ENCODE results near the gene PTBP2.
A peak's percentile ranks its signal among the peaks of the same experiment; 100 is the strongest.

Gene PTBP2, protein sequence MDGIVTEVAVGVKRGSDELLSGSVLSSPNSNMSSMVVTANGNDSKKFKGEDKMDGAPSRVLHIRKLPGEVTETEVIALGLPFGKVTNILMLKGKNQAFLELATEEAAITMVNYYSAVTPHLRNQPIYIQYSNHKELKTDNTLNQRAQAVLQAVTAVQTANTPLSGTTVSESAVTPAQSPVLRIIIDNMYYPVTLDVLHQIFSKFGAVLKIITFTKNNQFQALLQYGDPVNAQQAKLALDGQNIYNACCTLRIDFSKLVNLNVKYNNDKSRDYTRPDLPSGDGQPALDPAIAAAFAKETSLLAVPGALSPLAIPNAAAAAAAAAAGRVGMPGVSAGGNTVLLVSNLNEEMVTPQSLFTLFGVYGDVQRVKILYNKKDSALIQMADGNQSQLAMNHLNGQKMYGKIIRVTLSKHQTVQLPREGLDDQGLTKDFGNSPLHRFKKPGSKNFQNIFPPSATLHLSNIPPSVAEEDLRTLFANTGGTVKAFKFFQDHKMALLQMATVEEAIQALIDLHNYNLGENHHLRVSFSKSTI

DNA sequence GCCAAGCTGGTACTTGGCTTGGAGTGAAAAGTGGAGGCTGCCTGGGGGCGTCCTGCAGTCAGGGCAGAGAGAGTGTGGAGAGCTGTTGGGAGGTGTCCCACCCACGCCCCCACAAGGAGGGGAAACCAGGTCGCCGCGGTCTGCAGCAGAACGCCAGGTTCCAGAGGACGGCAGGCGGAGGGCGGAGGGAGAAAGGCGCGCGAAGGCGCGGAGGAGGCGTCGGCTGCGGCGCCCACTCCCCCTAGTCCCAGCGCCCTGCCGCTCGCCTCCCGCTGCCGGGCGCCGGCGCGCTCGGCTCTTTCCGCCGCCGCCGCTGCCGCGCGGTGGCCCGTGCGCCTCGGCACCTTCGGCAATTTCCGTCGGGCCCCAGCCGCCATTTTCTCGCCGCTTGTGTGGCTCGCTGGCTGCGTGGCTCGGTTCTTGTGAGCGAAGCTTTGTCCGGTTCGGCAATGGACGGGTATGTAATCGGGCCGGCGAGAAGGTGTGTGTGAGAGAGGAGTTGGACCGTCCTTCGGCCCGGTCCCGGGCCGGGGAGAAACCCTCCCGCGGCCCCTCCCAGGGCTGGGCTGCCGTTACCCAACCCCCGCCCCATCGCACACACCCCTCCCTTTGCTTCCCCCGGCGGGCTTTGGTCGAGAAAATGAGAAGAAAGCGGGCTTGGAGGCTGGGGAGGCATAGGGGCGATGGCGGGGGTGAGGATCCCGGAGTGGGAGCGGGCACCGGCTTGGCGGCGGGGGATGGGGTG, at the start of gene PTBP2:
TSS of gene PTBP2 (plus strand) at position 369 of the 745 bp plus-strand sequence. CDS start at position 450, 81 bp downstream.
- DNase-seq (ENCODE audit: low read depth in 4 of 4, low spot score in 1 of 4), result peak; percentile 55 to 73 (median 63)

DNA sequence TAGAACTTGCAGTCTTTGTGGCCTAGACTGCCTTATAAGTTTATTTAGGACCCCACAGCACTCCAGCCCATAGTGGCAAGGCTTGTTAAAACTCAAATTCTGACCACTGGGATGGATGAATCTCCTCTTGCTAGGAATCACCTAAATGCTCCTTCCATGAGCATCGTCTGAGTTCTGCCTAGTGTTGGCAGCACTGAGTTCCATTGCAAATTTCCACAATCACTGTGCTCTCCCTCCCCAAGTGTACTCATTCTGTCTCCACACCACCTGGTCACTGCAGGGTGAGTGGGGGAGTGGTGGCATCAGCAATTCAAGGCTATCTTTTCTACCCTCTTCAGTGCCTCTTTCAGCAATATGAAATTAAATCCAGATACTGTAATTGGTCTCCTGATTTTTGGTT, 46.7 kb upstream of the PTBP2 start:
- no peak for DNase-seq (ENCODE audit: low read depth in 4 of 4, low spot score in 1 of 4)

DNA sequence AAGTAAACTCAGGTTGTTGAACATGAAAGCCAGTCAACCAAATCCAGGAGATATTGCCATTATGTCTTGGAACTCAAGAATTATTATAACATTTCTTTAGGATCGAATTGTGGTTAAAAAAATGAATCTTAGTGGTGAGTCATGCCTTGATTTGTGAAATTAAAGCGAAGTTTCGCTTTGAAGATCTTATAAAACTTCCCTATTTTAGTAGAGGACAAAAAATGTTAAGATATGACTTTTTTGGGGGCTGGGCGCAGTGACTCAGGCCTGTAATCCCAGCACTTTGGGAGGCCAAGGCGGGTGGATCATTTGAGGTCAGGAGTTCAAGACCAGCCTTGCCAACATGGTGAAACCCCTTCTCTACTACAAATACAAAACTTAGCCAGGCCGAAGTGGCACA, 39.5 kb upstream of the PTBP2 start:
- DNase-seq (ENCODE audit: low read depth in 4 of 4, low spot score in 1 of 4), result no peak

DNA sequence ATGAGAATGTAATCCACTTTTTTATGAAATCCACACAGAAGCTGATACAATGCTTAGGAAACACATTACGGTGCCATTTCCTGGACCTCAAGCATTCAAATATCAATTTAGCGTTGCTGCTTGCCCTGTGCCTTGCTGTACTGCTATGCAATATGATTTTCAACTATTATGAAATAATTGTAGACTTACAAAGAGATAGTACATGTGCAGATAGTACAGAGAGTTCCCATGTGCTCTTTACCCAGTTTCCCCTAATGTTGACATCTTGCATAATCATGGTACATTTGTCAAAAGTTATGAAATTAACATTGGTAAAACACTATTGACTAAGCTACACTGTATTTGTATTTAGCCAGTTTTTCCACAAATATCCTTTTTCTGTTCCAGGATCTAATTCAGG, 37.7 kb upstream of the PTBP2 start:
- DNase-seq (ENCODE audit: low read depth in 4 of 4, low spot score in 1 of 4), result no peak

DNA sequence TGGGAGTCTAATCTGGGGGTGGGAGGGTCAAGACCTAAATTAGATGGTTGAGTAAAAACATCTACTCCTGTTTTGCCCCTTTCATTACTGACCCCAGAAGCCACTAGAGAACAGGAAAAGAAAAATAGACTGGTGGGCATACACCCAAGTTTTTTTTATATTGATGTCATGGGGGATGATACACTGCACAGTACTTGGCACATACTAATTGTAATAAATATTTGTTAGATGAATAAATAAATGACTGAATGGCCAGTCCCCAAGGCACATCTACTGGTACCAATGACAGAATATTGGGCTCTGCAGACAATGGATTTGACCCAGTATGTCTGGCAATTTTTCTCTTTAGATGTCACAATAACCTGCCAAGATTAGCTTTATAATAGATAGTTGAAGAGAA, 36.8 kb upstream of the PTBP2 start:
- DNase-seq (ENCODE audit: low read depth in 4 of 4, low spot score in 1 of 4), result no peak

DNA sequence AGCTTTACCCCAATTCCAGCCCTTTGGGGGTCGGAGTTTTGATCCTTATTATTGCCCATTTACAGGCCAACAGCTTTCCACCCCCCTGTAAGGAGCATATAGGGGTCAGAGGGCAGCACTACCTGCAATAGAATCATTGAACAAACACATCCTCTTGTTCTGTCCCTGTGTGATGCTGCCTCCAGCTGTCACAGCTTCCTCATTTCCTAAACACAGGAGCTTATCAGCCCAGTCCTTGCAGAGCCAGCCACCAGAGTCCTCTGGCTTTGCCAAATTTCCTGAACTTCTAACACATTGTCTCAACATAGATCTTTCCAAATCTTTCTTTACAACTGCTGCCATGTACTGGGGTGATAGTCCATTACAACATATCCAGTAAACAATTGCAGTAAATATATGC, 32.8 kb upstream of the PTBP2 start:
- DNase-seq (ENCODE audit: low read depth in 4 of 4, low spot score in 1 of 4), result no peak

DNA sequence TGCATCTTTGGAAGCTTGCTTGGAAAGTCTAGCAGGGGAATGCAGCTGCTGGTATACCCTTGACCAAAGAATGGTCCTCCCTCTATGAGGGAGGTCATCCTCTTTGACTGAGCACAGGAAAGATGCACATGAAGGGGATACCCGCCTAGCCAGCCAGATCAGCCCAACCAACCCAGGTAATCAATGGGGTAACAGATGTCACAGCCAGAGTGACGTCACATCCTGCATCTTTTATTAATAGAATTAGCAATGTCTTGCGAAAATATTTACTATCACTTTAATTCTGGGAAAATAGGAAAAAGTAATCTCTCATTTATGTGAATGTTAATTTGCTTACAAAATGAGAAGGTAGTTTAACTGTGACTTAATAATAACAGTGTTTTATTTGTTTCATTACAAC, 25.6 kb upstream of the PTBP2 start:
- no peak for DNase-seq (ENCODE audit: low read depth in 4 of 4, low spot score in 1 of 4)

DNA sequence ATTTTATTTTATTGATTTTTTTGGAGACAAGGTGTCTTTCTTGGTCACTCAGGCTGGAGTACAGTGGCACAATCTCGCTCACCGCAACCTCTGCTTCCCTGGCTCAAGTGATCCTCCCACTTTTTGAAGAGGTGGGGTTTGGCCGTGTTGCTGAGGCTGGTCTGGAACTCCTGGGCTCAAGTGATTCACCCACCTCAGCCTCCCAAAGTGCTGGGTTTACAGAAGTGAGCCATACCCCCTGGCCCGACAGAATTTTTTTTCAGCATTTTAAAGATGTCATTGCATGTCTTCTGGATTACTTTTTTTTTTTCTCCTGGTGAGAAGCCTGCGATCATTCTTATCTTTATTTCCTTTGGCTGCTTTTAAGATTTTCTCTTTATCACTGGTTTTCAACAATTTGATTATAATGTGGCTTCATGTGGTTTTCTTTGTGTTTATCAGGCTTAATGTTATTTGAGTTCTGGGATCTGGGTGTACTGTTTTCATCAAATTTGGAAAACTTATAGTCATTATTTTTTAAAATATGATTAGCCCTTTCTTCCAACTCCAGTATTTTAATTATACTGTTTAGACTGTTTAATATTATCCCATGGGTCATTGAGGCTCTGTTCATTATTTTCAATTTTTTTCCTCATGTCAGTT, 23.1 kb upstream of the PTBP2 start:
- DNase-seq (ENCODE audit: low read depth in 4 of 4, low spot score in 1 of 4), result no peak

DNA sequence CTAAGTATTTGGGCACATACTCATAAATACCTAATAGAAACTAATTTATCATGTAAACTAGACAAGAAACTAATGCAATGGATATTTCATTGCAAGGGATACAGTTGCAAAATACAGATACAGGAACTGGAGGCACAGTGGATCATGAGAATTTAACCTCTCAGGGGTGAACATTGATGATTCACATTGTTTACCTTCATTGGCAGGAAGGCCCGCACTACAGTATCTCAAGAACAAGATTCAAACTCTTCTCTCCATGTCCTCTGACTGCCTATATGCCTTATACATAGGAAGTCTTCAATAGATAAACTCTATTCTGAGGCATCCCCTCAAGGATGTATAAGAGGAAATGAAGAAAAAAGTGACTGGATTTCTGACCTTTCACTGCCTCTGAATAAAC, 18.4 kb upstream of the PTBP2 start:
- no peak for DNase-seq (ENCODE audit: low read depth in 4 of 4, low spot score in 1 of 4)

DNA sequence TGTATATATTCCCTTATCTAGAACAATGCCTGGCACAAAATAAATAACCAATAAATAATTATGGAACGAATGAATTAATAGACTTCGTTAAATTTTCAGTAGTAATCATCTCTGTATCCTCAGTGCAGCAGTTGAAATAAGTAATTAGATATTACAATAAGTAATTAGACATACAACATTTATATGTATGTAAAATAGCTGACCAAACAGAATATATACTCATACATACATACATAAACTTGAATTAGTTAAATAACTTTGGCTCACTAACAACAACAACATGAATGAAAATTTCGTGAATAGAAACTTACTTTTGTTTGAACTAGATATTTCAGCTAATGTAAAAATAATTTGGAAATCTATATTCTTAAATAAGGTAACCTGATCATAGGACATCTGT, 14.6 kb upstream of the PTBP2 start:
- no peak for DNase-seq (ENCODE audit: low read depth in 4 of 4, low spot score in 1 of 4)

DNA sequence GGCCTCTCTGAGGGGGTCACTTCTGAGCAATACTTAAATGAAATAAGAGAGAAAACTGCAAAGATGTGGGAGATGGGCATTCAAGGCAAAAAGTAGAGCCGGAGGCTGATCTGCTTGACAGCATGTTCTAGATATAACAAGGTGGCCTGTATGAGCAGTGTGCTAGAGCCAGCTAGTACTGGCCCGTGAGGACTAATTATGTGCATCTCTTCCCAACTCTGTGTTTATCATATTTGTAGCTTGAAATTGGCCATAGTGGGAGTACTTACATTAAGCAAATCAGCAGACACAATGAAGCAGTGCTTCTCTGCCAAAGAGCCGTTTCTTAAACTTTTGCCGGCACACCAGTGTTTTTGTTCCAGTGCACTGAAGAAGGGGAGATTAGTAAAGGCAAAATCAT, 13.1 kb upstream of the PTBP2 start:
- DNase-seq (ENCODE audit: low read depth in 4 of 4, low spot score in 1 of 4), result no peak

DNA sequence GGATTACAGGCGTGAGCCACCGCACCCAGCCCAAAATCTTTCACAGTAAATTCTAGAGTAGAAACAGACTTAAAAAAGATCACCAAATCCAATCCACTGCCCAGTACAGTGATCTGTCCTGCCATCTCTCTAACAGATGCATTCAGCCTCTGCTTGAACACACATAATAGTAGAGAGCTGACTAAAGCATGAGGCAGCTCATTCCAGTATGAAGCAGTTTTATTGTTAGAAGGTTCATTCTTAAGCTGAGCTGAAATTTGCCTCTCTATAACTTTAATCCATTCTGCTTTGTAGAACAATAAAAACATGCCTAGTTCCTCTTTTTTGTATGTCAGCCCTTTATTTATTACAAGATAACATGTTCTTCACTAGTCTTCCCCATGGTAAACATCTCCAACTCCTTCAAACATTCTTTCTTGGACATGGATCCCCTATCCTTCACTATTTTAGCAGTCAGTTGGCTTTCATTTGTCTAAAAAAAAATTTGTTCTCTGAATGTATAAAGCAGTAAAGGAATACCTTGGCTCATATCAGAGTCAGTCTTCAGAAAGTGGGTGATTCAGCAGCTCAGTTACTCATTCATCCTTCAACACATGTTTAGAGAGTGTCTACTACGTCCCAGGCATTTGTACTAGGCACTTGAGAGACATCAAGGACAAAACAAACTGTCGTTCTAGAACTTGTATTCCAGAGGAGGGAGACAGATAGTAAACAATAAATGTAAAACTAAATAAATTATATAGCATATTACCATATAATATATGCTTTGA, 10.7 kb upstream of the PTBP2 start:
- DNase-seq (ENCODE audit: low read depth in 4 of 4, low spot score in 1 of 4), result no peak

DNA sequence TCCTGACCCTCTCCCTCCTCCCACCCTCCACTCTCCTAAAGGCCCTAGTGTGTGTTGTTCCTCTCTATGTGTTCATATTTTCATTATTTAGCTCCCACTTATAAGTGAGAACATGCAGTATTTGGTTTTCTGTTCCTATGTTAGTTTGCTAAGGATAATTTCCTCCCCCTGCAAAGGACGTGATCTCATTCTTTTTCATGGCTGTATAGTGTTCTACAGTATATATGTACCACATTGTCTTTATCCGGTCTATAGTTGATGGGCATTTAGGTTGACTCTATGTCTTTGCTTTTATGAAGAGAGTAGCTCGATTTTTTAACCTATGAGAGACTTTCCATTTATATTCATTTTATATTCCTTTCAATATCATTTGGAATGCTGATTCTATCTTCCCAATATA, 7.9 kb upstream of the PTBP2 start:
- no peak for DNase-seq (ENCODE audit: low read depth in 4 of 4, low spot score in 1 of 4)

DNA sequence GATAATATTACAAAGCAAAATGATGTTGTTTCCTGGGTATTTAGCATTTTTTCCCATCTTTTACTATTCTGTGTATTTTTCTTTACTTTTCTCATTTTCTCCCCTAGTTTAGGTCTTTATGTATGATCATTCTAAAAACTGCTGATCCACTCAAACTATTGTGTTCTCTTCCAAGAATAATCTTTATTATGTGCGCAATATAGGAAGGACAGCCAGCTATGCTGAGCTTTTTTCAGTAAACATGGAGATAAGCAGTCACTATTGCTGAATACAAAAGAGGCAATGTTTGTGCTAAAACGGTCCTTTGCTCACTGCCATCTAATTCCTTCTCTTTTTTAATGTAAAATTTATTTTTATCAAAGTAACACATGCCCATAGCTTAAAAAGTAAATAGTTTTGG, 6.7 kb upstream of the PTBP2 start:
- DNase-seq (ENCODE audit: low read depth in 4 of 4, low spot score in 1 of 4), result no peak

DNA sequence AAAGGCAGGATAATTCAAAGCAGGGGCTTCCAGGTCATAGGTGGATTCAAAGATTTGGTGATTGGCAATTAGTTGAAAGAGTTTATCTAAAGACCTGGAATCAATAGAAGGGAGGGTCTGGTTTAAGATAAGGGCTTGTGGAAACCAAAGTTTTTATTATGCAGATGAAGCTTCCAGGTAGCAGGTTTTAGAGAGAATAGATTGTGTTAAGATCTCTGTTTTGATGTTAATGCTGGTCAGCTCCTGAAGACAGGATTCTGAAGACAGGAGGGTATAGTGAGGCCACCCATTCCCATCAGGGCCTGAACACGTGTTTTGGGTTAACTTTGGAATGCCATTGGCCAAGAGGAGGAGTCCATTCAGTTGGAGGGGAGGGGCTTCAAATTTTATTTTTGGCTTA, 6.1 kb upstream of the PTBP2 start:
- DNase-seq (ENCODE audit: low read depth in 4 of 4, low spot score in 1 of 4), result no peak

DNA sequence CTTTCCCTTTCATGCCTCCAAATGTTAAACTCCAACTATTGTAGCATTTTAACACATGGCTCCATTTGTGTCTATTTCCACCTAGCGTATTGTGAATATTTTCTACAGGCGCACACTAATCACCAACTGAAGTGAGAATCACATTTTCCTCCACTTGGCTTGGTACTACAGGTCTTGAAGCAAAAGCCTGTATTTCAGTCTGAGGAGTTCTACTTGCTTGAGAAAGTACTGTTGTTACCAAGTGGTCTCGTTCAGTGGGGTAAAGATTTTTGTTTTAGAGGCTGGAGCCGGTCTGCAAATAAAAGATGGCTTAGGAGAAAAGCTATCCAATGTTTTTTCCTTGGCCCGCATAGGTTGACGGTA, 550 bp upstream of the PTBP2 start:
- no peak for DNase-seq (ENCODE audit: low read depth in 4 of 4, low spot score in 1 of 4)

DNA sequence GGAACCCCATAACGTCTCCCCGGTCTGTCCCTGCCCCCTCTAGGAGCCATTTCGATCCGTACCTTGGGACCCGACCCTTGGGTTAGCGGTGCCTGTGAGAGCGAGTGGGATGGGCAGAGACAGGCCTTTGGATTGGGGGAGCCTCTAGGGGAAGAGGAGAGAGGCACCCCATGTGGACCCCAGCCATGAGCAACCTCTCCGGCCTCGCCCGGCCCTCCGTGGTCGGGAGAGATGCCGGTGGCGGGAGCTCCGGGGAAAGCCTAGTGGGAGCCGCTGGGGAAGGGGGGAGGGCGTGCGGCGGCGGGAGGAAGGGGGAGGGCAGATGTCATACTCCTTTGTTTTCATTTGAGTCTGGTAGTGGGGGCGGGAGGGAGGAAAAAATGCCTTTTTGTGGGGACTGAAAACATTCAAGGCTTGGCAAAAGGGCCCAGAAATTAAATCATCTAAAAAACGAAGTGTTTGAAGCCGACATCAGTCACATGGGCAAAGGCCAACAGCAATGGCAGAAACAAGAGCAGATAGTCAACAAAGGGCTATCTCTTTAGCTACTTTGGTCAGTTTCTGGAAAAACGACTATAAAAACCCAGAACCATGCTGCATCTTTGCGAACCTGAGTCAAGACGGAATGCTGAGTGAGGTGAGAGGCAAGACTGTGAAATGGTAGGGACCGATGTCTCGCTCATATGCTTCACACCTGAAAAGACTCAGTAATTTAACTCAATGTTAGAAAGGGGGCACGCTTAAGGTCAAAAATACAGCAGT, 758 bp downstream of the PTBP2 start:
- peak in 3 of 4 experiments; percentile 8 to 31 (median 30) for DNase-seq (ENCODE audit: low read depth in 4 of 4, low spot score in 1 of 4)

DNA sequence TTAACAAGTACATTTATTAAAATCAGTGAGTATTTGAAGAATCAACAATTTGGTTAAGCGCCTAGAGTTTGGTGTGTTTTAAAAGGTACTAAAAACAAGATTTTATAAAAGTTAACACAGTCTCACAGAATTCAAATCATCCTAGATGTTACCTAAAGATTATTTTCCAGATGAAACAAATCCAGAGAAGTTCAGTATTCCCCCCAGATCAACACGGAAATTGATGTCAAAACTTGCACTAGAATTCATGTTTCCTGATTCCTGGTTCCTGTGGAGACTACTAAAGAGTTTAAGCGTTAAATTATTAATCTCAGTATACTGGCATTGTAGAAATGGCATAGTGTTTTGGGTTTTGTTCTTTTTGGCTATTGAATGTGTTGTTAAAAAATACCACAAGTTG, 1.4 kb downstream of the PTBP2 start:
- no peak for DNase-seq (ENCODE audit: low read depth in 4 of 4, low spot score in 1 of 4)

DNA sequence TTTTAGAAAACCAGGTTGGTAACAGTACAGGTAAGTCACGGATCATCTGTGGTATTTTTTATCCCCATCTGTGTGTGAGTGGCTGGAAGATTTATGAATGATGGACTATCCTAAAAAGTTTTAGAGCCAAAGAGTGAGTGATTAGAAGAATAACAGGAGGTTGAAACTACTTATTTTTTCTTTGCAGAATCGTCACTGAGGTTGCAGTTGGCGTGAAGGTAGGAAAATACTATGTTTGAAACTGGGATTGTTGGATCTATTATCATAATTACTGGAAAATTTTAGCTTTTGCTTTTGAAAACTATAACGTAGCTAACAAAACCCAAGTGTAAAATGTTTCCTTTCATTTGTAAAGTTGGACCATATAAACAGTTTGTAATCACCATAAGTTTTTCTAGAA, 1.8 kb downstream of the PTBP2 start:
- DNase-seq (ENCODE audit: low read depth in 4 of 4, low spot score in 1 of 4), result no peak

DNA sequence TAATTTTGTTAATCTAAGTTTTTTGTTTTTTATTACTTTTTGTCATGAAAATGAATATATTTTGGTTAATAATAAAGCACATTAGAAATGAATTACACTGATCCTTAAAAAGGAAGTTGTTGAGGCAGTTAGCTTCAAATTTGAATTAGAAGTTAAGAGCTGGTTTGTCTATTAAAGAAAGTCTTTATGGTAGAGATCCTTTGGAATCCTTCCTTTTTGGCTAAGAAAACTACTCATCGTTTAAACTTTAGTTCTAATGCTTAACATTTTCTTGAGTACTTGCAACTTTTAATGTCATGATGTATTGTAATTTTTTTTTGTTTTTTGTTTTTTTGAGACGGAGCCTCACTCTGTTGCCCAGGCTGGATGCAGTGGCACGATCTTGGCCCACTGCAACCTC, 2.4 kb downstream of the PTBP2 start:
- DNase-seq (ENCODE audit: low read depth in 4 of 4, low spot score in 1 of 4), result no peak

DNA sequence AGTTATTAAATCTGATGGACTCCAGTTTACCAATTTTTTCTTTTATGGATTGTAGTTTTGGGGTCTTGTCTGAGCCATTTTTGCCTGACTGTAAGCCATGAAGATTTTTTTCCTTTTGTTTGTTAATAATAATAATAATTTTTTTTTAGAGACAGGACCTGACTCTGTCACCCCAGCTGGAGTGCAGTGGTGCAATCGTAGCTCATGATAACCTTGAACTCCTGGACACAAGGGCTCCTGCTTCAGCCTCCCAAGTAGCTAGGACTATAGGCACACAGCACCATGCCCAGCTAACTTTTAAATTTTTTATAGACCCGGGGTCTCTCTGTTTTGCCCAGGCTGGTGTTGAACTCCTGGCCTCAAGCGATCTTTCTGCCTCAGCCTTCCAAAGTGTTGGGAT, 6.3 kb downstream of the PTBP2 start:
- no peak for DNase-seq (ENCODE audit: low read depth in 4 of 4, low spot score in 1 of 4)
